CD14-positive monocyte (primary cell): ENCODE measurements around the gene SRPK2. TPM values are rescaled to one million over a fixed set of nuclear protein-coding genes. Genes with fewer than 3 reads are reported as not detected.
"Not testable (repeated sequence)": the region's sequence is repeated elsewhere in the genome, so short reads cannot be mapped to it uniquely, and the experiment has no call there.

Experiments used
- DNase-seq, 3 donors: peaks; one replicate each; pipeline ENCODE4 v3.0.0-alpha.2; 2011 to 2022
- H2AFZ ChIP-seq: 2 replicates; pipeline ENCODE4 v1.6.0; 2012; ENCODE audit warnings: mild to moderate bottlenecking, low read depth, low read length, inconsistent platforms; ENCODE audit not compliant: insufficient read depth, poor library complexity, severe bottlenecking
- H3K27ac ChIP-seq, 2 donors: 1 replicate in 1 of 2; 2 replicates in 1 of 2; pipeline ENCODE4 v1.5.1; 2012 to 2013; ENCODE audit warnings: low read length in 2 of 2, control low read depth in 1 of 2, inconsistent platforms in 1 of 2, low read depth in 1 of 2, mild to moderate bottlenecking in 1 of 2
- H3K27me3 ChIP-seq, 2 donors: one replicate each; pipeline versions ENCODE4 v1.6.0 to v1.6.1; 2011 to 2013; ENCODE audit warnings: low read length in 2 of 2; ENCODE audit not compliant: control insufficient read depth in 2 of 2, insufficient read depth in 2 of 2
- H3K36me3 ChIP-seq, 2 donors: replicated peaks in 1 of 2; 1 replicate in 1 of 2; 2 replicates in 1 of 2; pipeline versions ENCODE4 v1.5.1 to v1.6.1; 2012 to 2013; ENCODE audit warnings: low read length in 2 of 2, control low read depth in 1 of 2, inconsistent platforms in 1 of 2, mild to moderate bottlenecking in 1 of 2; ENCODE audit not compliant: insufficient read depth in 2 of 2, control insufficient read depth in 1 of 2
- H3K4me1 ChIP-seq, 2 donors: 1 replicate in 1 of 2; 2 replicates in 1 of 2; pipeline versions ENCODE4 v1.5.1 to v1.6.1; 2012 to 2013; ENCODE audit warnings: low read length in 2 of 2, control low read depth in 1 of 2, inconsistent platforms in 1 of 2, mild to moderate bottlenecking in 1 of 2, moderate library complexity in 1 of 2; ENCODE audit not compliant: insufficient read depth in 2 of 2, control insufficient read depth in 1 of 2
- H3K4me2 ChIP-seq: replicated peaks from 2 replicates; pipeline ENCODE3; 2012; ENCODE audit warnings: low read length, moderate library complexity, mild to moderate bottlenecking; ENCODE audit not compliant: poor library complexity, severe bottlenecking; ENCODE audit errors: extremely low read depth
- H3K4me3 ChIP-seq, 3 experiments: fragments of 200-600 bp in 1 of 3; sonication (generic) in 1 of 3; replicated peaks in 1 of 3; 1 replicate in 2 of 3; 2 replicates in 1 of 3; pipeline ENCODE4 v1.5.1; 2011 to 2013; ENCODE audit warnings: low read length in 3 of 3, mild to moderate bottlenecking in 3 of 3, control low read depth in 2 of 3, low read depth in 2 of 3, inconsistent platforms in 1 of 3, moderate library complexity in 1 of 3
- H3K79me2 ChIP-seq: 2 replicates; pipeline ENCODE4 v1.6.0; 2012; ENCODE audit warnings: mild to moderate bottlenecking, control low read depth, inconsistent platforms, low read length, moderate library complexity; ENCODE audit not compliant: insufficient read depth
- H3K9ac ChIP-seq: 2 replicates; pipeline ENCODE4 v1.6.0; 2017; ENCODE audit warnings: low read length, mild to moderate bottlenecking; ENCODE audit not compliant: insufficient read depth, poor library complexity, severe bottlenecking
- H3K9me3 ChIP-seq, 2 donors: replicated peaks in 1 of 2; 1 replicate in 1 of 2; 2 replicates in 1 of 2; pipeline versions ENCODE4 v1.5.1 to v1.6.1; 2012 to 2013; ENCODE audit warnings: low read length in 2 of 2, control low read depth in 1 of 2; ENCODE audit not compliant: control insufficient read depth in 1 of 2, insufficient read depth in 1 of 2
- H4K20me1 ChIP-seq: 2 replicates; pipeline ENCODE4 v1.6.0; 2012; ENCODE audit warnings: mild to moderate bottlenecking, low read length, control low read depth, moderate library complexity; ENCODE audit not compliant: insufficient read depth
- H3K27ac Mint-ChIP-seq, 7 donors: one replicate each; pipeline ENCODE4 v1.8.0; 2020; ENCODE audit warnings: mild to moderate bottlenecking in 7 of 7, mixed read lengths in 7 of 7, moderate library complexity in 6 of 7, inconsistent platforms in 2 of 7
- H3K27me3 Mint-ChIP-seq, 3 donors: one replicate each; pipeline ENCODE4 v1.8.0; 2021 to 2022; ENCODE audit warnings: low read depth in 3 of 3, mild to moderate bottlenecking in 3 of 3, mixed read lengths in 3 of 3, moderate library complexity in 3 of 3, inconsistent platforms in 1 of 3
- H3K36me3 Mint-ChIP-seq, 2 donors: one replicate each; pipeline ENCODE4 v1.8.0; 2020; ENCODE audit warnings: mixed read lengths in 2 of 2, inconsistent platforms in 1 of 2, mild to moderate bottlenecking in 1 of 2
- H3K4me1 Mint-ChIP-seq: one replicate; pipeline ENCODE4 v1.8.0; 2020; ENCODE audit warnings: mild to moderate bottlenecking, mixed read lengths
- H3K4me3 Mint-ChIP-seq, 2 donors: one replicate each; pipeline ENCODE4 v1.8.0; 2020; ENCODE audit warnings: mild to moderate bottlenecking in 2 of 2, mixed read lengths in 2 of 2, moderate library complexity in 1 of 2
- H3K9me3 Mint-ChIP-seq, 7 donors: one replicate each; pipeline ENCODE4 v1.8.0; 2020 to 2022; ENCODE audit warnings: mixed read lengths in 7 of 7, mild to moderate bottlenecking in 6 of 7, moderate library complexity in 6 of 7, inconsistent platforms in 2 of 7
- WGBS: methylation state at CpG from one replicate; pipeline ENCODE4 v1.1.5; 2013; ENCODE audit warnings: missing lambda C conversion rate; ENCODE audit not compliant: insufficient coverage; 5-methylcytosine and 5-hydroxymethylcytosine counted together
- intact Hi-C, 2 donors: fragments of 100-400 bp; cut with micrococcal nuclease; formaldehyde crosslinking; loops; one replicate each; pipeline versions ENCODE4 v1.15.0 to v1.15.1; 2023
- polyA plus RNA-seq, 3 donors: library from polyadenylated mRNA; depleted of rRNA in 1 of 3; unstranded in 2 of 3; stranded (reverse) in 1 of 3; fragments of 300-500 nt in 2 of 3; fragments of >200 nt in 1 of 3; fragmentation: Illumina TruSeq in 2 of 3; gene quantifications; 1 replicate in 2 of 3; 2 replicates in 1 of 3; pipeline ENCODE4 v1.2.3, GENCODE V29; 2012 to 2021
- TF ChIP-seq, protein P1 (sequence below): fragments of 200-600 bp; IDR thresholded peaks from one replicate; pipeline ENCODE4 v1.8.0; 2022; ENCODE audit warnings: antibody characterized with exemption, mild to moderate bottlenecking

The SRPK2 gene
- polyA plus RNA-seq, 3 donors: 12.6 to 37.7 (median 30.0) TPM

DNA sequence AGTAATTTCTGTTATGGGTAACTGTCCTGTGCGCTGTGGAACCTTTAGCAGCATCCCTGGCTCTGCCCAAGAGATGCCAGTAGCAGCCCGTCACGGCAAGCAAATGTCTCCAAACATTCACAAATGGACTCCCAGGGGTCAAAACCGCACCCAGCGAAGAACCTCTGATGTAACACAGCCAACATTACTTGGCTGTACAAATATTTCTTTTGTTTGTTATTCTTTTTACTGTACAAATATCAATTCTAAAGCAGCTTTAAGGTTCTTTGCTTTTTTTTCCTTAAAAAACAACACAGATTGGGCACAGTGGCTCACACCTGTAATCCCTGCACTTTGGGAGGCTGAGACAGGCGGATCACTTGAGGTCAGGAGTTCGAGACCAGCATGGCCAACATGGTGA lies 192.2 kb downstream of the SRPK2 start:
- Histone ChIP-seq H3K27me3 (no peaks in the 10 kb centered on the region), H4K20me1 (peaks cover 32% of the 10 kb centered on the region), H3K27ac (no peak overlapping the region), H3K9ac (no peak overlapping the region), H3K4me2 (no peak overlapping the region), H2AFZ (no peak overlapping the region), H3K4me3 (no peak overlapping the region), H3K36me3 (peaks cover 9 to 21% of the 10 kb centered on the region in 2 donors), H3K79me2 (peaks cover 5% of the 10 kb centered on the region), H3K4me1 (peaks cover 12 to 24% of the 10 kb centered on the region in 2 donors), H3K9me3 (no peaks in the 10 kb centered on the region)
- no peak overlapping the region for H3K4me3 Mint-ChIP-seq
- DNase-seq: no peak
- no peak overlapping the region for H3K27ac Mint-ChIP-seq
- peaks cover 0 to 3% (median 0%) of the 10 kb centered on the region in 7 donors for H3K9me3 Mint-ChIP-seq
- intact Hi-C loops: no loop called here
- no CpG with 5 or more reads among the region's 7 CpGs for WGBS
- TF ChIP-seq, protein P1, sequence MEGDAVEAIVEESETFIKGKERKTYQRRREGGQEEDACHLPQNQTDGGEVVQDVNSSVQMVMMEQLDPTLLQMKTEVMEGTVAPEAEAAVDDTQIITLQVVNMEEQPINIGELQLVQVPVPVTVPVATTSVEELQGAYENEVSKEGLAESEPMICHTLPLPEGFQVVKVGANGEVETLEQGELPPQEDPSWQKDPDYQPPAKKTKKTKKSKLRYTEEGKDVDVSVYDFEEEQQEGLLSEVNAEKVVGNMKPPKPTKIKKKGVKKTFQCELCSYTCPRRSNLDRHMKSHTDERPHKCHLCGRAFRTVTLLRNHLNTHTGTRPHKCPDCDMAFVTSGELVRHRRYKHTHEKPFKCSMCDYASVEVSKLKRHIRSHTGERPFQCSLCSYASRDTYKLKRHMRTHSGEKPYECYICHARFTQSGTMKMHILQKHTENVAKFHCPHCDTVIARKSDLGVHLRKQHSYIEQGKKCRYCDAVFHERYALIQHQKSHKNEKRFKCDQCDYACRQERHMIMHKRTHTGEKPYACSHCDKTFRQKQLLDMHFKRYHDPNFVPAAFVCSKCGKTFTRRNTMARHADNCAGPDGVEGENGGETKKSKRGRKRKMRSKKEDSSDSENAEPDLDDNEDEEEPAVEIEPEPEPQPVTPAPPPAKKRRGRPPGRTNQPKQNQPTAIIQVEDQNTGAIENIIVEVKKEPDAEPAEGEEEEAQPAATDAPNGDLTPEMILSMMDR: no peak
- H3K4me1 Mint-ChIP-seq: peaks cover 24% of the 10 kb centered on the region
- peaks cover 0 to 5% (median 0%) of the 10 kb centered on the region in 3 donors for H3K27me3 Mint-ChIP-seq
- peaks cover 27 to 37% of the 10 kb centered on the region in 2 donors for H3K36me3 Mint-ChIP-seq

DNA sequence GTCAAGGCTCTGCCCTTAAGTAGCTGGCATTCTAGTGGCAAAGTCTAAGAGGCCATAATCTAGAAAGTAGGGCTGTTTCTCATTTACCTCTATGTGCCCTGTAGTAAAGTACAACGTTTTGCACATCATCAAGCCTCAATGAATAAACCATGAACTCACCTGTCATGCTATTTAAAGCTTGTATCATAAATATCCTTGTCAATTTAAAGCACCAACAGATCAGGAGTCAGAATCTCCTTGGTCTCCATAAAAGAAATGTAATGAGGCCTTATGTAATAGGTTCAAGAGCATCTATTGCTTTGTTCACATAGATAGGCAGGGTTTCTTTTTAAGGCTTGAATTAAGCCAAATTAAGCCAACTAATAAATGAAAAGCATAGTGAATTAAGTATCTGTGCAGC lies 192.8 kb downstream of the SRPK2 start:
- intact Hi-C loops: no loop called here
- no peak overlapping the region for H3K4me2 ChIP-seq
- Mint-ChIP-seq H3K27me3 (peaks cover 0 to 5% (median 0%) of the 10 kb centered on the region in 3 donors), H3K27ac (no peak overlapping the region), H3K4me3 (no peak overlapping the region), H3K36me3 (peaks cover 24 to 32% of the 10 kb centered on the region in 2 donors), H3K9me3 (peaks cover 0 to 3% (median 0%) of the 10 kb centered on the region in 7 donors), H3K4me1 (peaks cover 30% of the 10 kb centered on the region)
- H3K27ac ChIP-seq: no peak overlapping the region
- peaks cover 38% of the 10 kb centered on the region for H4K20me1 ChIP-seq
- no CpG with 5 or more reads among the region's 1 CpG for WGBS
- peaks cover 18 to 30% of the 10 kb centered on the region in 2 donors for H3K4me1 ChIP-seq
- no peaks in the 10 kb centered on the region for H3K9me3 ChIP-seq
- H3K79me2 ChIP-seq: peaks cover 5% of the 10 kb centered on the region
- DNase-seq: no peak
- TF ChIP-seq, protein P1: no peak
- H3K27me3 ChIP-seq: no peaks in the 10 kb centered on the region
- H3K4me3 ChIP-seq: no peak overlapping the region
- H3K9ac ChIP-seq: no peak overlapping the region
- peaks cover 9 to 15% of the 10 kb centered on the region in 2 donors for H3K36me3 ChIP-seq
- H2AFZ ChIP-seq: no peak overlapping the region

DNA sequence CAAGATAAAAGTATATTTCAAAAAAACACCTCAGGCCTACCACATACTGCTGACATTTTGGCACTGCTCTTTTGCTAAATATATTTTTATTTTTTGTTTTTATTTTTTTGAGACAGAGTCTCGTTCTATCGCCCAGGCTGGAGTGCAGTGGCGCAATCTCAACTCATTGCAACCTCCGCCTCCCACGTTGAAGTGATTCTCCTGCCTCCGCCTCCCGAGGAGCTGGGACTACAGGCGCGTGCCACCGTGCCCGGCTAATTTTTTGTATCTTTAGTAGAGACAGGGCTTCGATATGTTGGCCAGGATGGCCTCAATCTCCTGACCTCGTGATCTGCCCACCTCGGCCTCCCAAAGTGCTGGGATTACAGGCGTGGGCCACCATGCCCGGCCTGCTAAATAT lies 193.8 kb downstream of the SRPK2 start:
- H3K9me3 Mint-ChIP-seq, DNase-seq, H3K9me3 ChIP-seq, H3K9ac ChIP-seq, H3K36me3 ChIP-seq, H3K4me3 Mint-ChIP-seq, intact Hi-C loops, H3K27me3 Mint-ChIP-seq, H3K27me3 ChIP-seq, H3K27ac ChIP-seq, H3K4me2 ChIP-seq, H3K4me3 ChIP-seq, H2AFZ ChIP-seq: not testable (repeated sequence)
- H4K20me1 ChIP-seq: peaks cover 43% of the 10 kb centered on the region
- Mint-ChIP-seq H3K36me3 (peaks cover 17 to 23% of the 10 kb centered on the region in 2 donors), H3K27ac (peak overlapping the region in 1 of 7 donors; percentile 11), H3K4me1 (peaks cover 33% of the 10 kb centered on the region)
- 96% methylated on average over 16 of the region's 16 CpGs for WGBS
- H3K79me2 ChIP-seq: peaks cover 13% of the 10 kb centered on the region
- H3K4me1 ChIP-seq: peaks cover 19 to 35% of the 10 kb centered on the region in 2 donors
